GM21619 (cell line): ENCODE results near the gene HES1.
"Not testable (repeated sequence)": the region's sequence is repeated elsewhere in the genome, so short reads cannot be mapped to it uniquely, and the experiment has no call there.

ENCODE experiments used
- ATAC-seq: cut with Tn5 transposase; IDR thresholded peaks from one replicate; pipeline ENCODE4 v1.9.1; 2021; ENCODE audit not compliant: unreplicated experiment

Gene HES1

GRCh38 chr3:194135806-194136518 is at the start of gene HES1:
TSS of gene HES1 (plus strand) at chr3:194136148. CDS start at chr3:194136381, 233 bp downstream.
- no peak for ATAC-seq

- no peak for ATAC-seq
Observed at GRCh38 chr3:194086388-194087075, 49.4 kb upstream of the HES1 start.

- no peak for ATAC-seq
Observed at GRCh38 chr3:194087280-194087679, 48.7 kb upstream of the HES1 start.

- no peak for ATAC-seq
Observed at GRCh38 chr3:194087995-194088855, 47.7 kb upstream of the HES1 start.

GRCh38 chr3:194089357-194090177 is 46.4 kb upstream of the HES1 start:
- ATAC-seq = peak; percentile 70

GRCh38 chr3:194090178-194090555 is 45.8 kb upstream of the HES1 start:
- ATAC-seq = not testable (repeated sequence)

- no peak for ATAC-seq
Observed at GRCh38 chr3:194090716-194091115, 45.2 kb upstream of the HES1 start.

- ATAC-seq = no peak
Observed at GRCh38 chr3:194091141-194091540, 44.8 kb upstream of the HES1 start.

GRCh38 chr3:194091897-194092296 is 44.1 kb upstream of the HES1 start:
- ATAC-seq = not testable (repeated sequence)

GRCh38 chr3:194092881-194093301 is 43.1 kb upstream of the HES1 start:
- no peak for ATAC-seq

- no peak for ATAC-seq
Observed at GRCh38 chr3:194093842-194094241, 42.1 kb upstream of the HES1 start.

GRCh38 chr3:194095464-194095863 is 40.5 kb upstream of the HES1 start:
- no peak for ATAC-seq

- no peak for ATAC-seq
Observed at GRCh38 chr3:194095902-194096301, 40.0 kb upstream of the HES1 start.

- ATAC-seq = no peak
Observed at GRCh38 chr3:194097141-194097882, 38.6 kb upstream of the HES1 start.

GRCh38 chr3:194098081-194098842 is 37.7 kb upstream of the HES1 start:
- ATAC-seq = no peak

GRCh38 chr3:194098843-194099183 is 37.1 kb upstream of the HES1 start:
- no peak for ATAC-seq

GRCh38 chr3:194099215-194099614 is 36.7 kb upstream of the HES1 start:
- no peak for ATAC-seq

GRCh38 chr3:194100856-194101390 is 35.0 kb upstream of the HES1 start:
- ATAC-seq = peak; percentile 80
